Liver (tissue), 9 donors: ENCODE data around the gene ZBTB18. TPM values are rescaled to one million over a fixed set of nuclear protein-coding genes. Genes with fewer than 3 reads are reported as not detected.

Experiments used
- DNase-seq: peaks from one replicate; pipeline ENCODE4 v3.0.0-alpha.2; 2017; ENCODE audit warnings: low spot score
- H3K27ac ChIP-seq, 2 donors: one replicate each; pipeline ENCODE4 v1.7.0; 2013; ENCODE audit warnings: inconsistent platforms in 2 of 2, low read length in 2 of 2, control low read depth in 1 of 2, low read depth in 1 of 2, mild to moderate bottlenecking in 1 of 2
- H3K27me3 ChIP-seq, 4 donors: one replicate each; pipeline versions ENCODE4 v1.6.1 to v1.7.0; 2013; ENCODE audit warnings: low read length in 3 of 4, inconsistent platforms in 1 of 4, mild to moderate bottlenecking in 1 of 4, moderate library complexity in 1 of 4; ENCODE audit not compliant: control insufficient read depth in 4 of 4, insufficient read depth in 4 of 4
- H3K36me3 ChIP-seq, 4 donors: one replicate each; pipeline versions ENCODE4 v1.6.1 to v1.7.0; 2013; ENCODE audit warnings: low read length in 3 of 4, mild to moderate bottlenecking in 3 of 4, low read depth in 1 of 4, moderate library complexity in 1 of 4; ENCODE audit not compliant: control insufficient read depth in 4 of 4, insufficient read depth in 3 of 4
- H3K4me1 ChIP-seq, 4 donors: one replicate each; pipeline versions ENCODE4 v1.6.1 to v1.7.0; 2013; ENCODE audit warnings: low read length in 3 of 4, mild to moderate bottlenecking in 3 of 4, moderate library complexity in 1 of 4; ENCODE audit not compliant: control insufficient read depth in 4 of 4, insufficient read depth in 4 of 4
- H3K4me3 ChIP-seq, 3 donors: one replicate each; pipeline versions ENCODE4 v1.6.1 to v1.7.0; 2013; ENCODE audit warnings: low read length in 3 of 3, control low read depth in 1 of 3, low read depth in 1 of 3, mild to moderate bottlenecking in 1 of 3
- H3K9ac ChIP-seq, 2 donors: one replicate each; pipeline ENCODE4 v1.7.0; 2013; ENCODE audit warnings: low read length in 2 of 2, mild to moderate bottlenecking in 2 of 2, moderate library complexity in 2 of 2, control low read depth in 1 of 2, low read depth in 1 of 2
- H3K9me3 ChIP-seq, 4 donors: one replicate each; pipeline versions ENCODE4 v1.6.1 to v1.7.0; 2013; ENCODE audit warnings: low read length in 3 of 4; ENCODE audit not compliant: control insufficient read depth in 4 of 4
- EGR1 ChIP-seq, 2 donors: IDR thresholded peaks; 2 replicates each; pipeline ENCODE4 v1.6.1; 2016 to 2018; ENCODE audit warnings: antibody characterized with exemption in 2 of 2, low read depth in 2 of 2
- FOXA1 ChIP-seq: IDR thresholded peaks from 2 replicates; pipeline ENCODE4 v1.6.1; 2016; ENCODE audit warnings: antibody characterized with exemption
- FOXA2 ChIP-seq: IDR thresholded peaks from 2 replicates; pipeline ENCODE4 v1.6.1; 2016; ENCODE audit warnings: antibody characterized with exemption
- GABPA ChIP-seq, 2 donors: IDR thresholded peaks in 1 of 2; conservative IDR thresholded peaks in 1 of 2; 2 replicates each; pipeline ENCODE4 v1.6.1; 2016; ENCODE audit warnings: antibody characterized with exemption in 2 of 2, mild to moderate bottlenecking in 1 of 2, moderate library complexity in 1 of 2
- HNF4A ChIP-seq, 2 donors: conservative IDR thresholded peaks; 2 replicates each; pipeline ENCODE4 v1.6.1; 2016; ENCODE audit warnings: antibody characterized with exemption in 2 of 2, mild to moderate bottlenecking in 2 of 2
- HNF4G ChIP-seq: IDR thresholded peaks from 2 replicates; pipeline ENCODE4 v1.6.1; 2016; ENCODE audit warnings: antibody characterized with exemption
- JUND ChIP-seq, 2 donors: IDR thresholded peaks; 2 replicates each; pipeline ENCODE4 v1.6.1; 2016; ENCODE audit warnings: antibody characterized with exemption in 2 of 2
- NR2F2 ChIP-seq: IDR thresholded peaks from 2 replicates; pipeline ENCODE4 v1.6.1; 2016; ENCODE audit warnings: antibody characterized with exemption
- RAD21 ChIP-seq, 2 donors: IDR thresholded peaks; 2 replicates each; pipeline ENCODE4 v1.6.1; 2016; ENCODE audit warnings: antibody characterized with exemption in 2 of 2, mild to moderate bottlenecking in 2 of 2
- RXRA ChIP-seq, 2 donors: IDR thresholded peaks; 2 replicates each; pipeline ENCODE4 v1.6.1; 2017 to 2018; ENCODE audit warnings: antibody characterized with exemption in 2 of 2, mild to moderate bottlenecking in 1 of 2
- SP1 ChIP-seq: IDR thresholded peaks from 2 replicates; pipeline ENCODE4 v1.6.1; 2018; ENCODE audit warnings: antibody characterized with exemption, mild to moderate bottlenecking
- TAF1 ChIP-seq: conservative IDR thresholded peaks from 2 replicates; pipeline ENCODE4 v1.6.1; 2016; ENCODE audit warnings: antibody characterized with exemption, mild to moderate bottlenecking
- YY1 ChIP-seq: IDR thresholded peaks from 2 replicates; pipeline ENCODE4 v1.6.1; 2016; ENCODE audit warnings: antibody characterized with exemption, mild to moderate bottlenecking
- WGBS: extraction: QIAGEN DNeasy Blood & Tissue Kit; methylation state at CpG from one replicate; pipeline ENCODE4 v1.1.7; 2013; 5-methylcytosine and 5-hydroxymethylcytosine counted together
- polyA plus RNA-seq, 2 donors: library from polyadenylated mRNA; stranded (reverse) in 1 of 2; unstranded in 1 of 2; fragments of 200-250 nt in 1 of 2; fragments of >200 nt in 1 of 2; fragmentation: Nextera tagmentation in 1 of 2; extraction: Ambion mirVana in 1 of 2; gene quantifications; one replicate each; pipeline versions ENCODE4 v1.2.1 to v1.2.3, GENCODE V29; 2013 to 2015
- total RNA-seq, 2 donors: library from RNA; depleted of rRNA; stranded (reverse); fragments of >200 nt; gene quantifications; one replicate each; pipeline ENCODE4 v1.2.3, GENCODE V29; 2014
- TF ChIP-seq, protein P1 (sequence below): IDR thresholded peaks from 2 replicates; pipeline ENCODE4 v1.6.1; 2016; ENCODE audit warnings: antibody characterized with exemption
- TF ChIP-seq, protein P2 (sequence below): IDR thresholded peaks from 2 replicates; pipeline ENCODE4 v1.6.1; 2016; ENCODE audit warnings: antibody characterized with exemption
- TF ChIP-seq, protein P3 (sequence below): IDR thresholded peaks from 2 replicates; pipeline ENCODE4 v1.6.1; 2016; ENCODE audit warnings: antibody characterized with exemption
- TF ChIP-seq, protein P4 (sequence below): IDR thresholded peaks from 2 replicates; pipeline ENCODE4 v1.6.1; 2016; ENCODE audit warnings: antibody characterized with exemption, mild to moderate bottlenecking
- TF ChIP-seq, protein P5 (sequence below): fragments of 150-350 bp; IDR thresholded peaks from 2 replicates; pipeline ENCODE4 v1.5.1; 2017; ENCODE audit warnings: improper control_type of control experiment, low read depth, low read length; ENCODE audit not compliant: missing input control
- donor health status: healthy.
- donor health status: healthy.
- donor health status: healthy.
- donor health status: healthy.
- donor health status: healthy.

The ZBTB18 gene
- total and polyA plus RNA-seq, 4 donors, result 1.2 to 18.3 (median 5.7) TPM

DNA sequence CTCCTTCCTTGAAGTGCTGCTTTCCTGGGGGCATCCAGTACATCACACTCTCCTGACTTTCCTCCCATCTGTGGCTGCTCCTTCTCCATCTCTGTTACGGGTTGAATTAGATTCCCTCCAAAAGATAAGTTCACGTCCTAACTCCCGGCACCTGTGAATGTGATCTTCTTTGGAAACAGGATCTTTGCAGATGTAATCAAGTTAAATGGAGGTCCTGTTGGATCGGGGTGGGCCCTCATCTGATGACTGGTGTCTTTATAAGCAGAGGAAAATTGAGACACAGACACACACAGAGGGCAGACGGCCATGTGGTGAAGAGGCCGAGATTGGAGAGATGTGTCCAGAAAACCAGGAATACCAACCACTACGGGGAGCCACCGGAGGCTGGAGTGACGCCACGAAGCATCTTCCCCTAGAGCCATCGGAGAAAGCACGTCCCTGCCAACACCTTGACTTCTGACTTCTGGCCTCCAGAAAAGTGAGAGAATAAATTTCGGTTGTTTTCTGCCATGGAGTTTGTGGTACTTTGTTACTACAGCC lies 36.0 kb downstream of the ZBTB18 start:
- Histone ChIP-seq H3K9me3 (no peaks in the 10 kb centered on the region), H3K27me3 (no peaks in the 10 kb centered on the region), H3K4me1 (peaks cover 8 to 31% (median 20%) of the 10 kb centered on the region in 4 donors), H3K36me3 (no peaks in the 10 kb centered on the region), H3K9ac (no peak overlapping the region), H3K4me3 (no peak overlapping the region), H3K27ac (no peak overlapping the region)
- DNase-seq, result no peak
- whole genome bisulfite sequencing, result 95% methylated on average over 13 of the region's 13 CpGs
- TF ChIP-seq, protein P1, sequence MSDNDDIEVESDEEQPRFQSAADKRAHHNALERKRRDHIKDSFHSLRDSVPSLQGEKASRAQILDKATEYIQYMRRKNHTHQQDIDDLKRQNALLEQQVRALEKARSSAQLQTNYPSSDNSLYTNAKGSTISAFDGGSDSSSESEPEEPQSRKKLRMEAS, result no peak
- TF ChIP-seq SP1 (no peak), TAF1 (no peak), EGR1 (IDR thresholded peaks at IDR 0.05; ENCODE audit: low read depth in 2 of 2) (no peak), JUND (IDR thresholded peaks at IDR 0.05) (no peak), HNF4A (conservative IDR thresholded peaks at IDR 0.05) (no peak), HNF4G (no peak)
- TF ChIP-seq, protein P2, sequence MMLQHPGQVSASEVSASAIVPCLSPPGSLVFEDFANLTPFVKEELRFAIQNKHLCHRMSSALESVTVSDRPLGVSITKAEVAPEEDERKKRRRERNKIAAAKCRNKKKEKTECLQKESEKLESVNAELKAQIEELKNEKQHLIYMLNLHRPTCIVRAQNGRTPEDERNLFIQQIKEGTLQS, result no peak
- TF ChIP-seq, protein P3, sequence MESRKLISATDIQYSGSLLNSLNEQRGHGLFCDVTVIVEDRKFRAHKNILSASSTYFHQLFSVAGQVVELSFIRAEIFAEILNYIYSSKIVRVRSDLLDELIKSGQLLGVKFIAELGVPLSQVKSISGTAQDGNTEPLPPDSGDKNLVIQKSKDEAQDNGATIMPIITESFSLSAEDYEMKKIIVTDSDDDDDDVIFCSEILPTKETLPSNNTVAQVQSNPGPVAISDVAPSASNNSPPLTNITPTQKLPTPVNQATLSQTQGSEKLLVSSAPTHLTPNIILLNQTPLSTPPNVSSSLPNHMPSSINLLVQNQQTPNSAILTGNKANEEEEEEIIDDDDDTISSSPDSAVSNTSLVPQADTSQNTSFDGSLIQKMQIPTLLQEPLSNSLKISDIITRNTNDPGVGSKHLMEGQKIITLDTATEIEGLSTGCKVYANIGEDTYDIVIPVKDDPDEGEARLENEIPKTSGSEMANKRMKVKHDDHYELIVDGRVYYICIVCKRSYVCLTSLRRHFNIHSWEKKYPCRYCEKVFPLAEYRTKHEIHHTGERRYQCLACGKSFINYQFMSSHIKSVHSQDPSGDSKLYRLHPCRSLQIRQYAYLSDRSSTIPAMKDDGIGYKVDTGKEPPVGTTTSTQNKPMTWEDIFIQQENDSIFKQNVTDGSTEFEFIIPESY, result no peak

DNA sequence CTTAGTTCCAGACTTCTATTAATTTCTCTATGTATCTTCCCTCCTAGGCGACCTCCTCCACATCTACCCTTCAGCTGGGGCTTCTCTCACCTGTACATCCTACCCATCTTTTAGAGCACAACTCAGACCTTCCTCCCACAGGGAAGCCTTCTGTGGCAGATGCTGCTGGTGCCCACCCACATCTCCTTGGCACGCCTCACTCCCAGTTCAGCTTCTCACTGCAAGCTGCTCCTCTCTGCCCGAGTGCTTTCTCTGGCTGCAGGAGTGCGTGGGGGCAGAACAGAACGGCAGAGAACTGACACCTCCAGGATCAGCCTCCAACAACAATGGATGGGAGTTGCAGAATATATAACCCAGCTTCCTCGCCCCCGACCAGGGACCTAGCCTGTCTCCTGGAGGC lies 36.5 kb downstream of the ZBTB18 start:
- Histone ChIP-seq H3K9me3 (no peaks in the 10 kb centered on the region), H3K4me3 (no peak overlapping the region), H3K27ac (no peak overlapping the region), H3K36me3 (no peaks in the 10 kb centered on the region), H3K9ac (no peak overlapping the region), H3K4me1 (peaks cover 8 to 34% (median 24%) of the 10 kb centered on the region in 4 donors), H3K27me3 (no peaks in the 10 kb centered on the region)
- 80% methylated on average over 7 of the region's 7 CpGs for WGBS
- no peak for DNase-seq
- TF ChIP-seq, protein P4, sequence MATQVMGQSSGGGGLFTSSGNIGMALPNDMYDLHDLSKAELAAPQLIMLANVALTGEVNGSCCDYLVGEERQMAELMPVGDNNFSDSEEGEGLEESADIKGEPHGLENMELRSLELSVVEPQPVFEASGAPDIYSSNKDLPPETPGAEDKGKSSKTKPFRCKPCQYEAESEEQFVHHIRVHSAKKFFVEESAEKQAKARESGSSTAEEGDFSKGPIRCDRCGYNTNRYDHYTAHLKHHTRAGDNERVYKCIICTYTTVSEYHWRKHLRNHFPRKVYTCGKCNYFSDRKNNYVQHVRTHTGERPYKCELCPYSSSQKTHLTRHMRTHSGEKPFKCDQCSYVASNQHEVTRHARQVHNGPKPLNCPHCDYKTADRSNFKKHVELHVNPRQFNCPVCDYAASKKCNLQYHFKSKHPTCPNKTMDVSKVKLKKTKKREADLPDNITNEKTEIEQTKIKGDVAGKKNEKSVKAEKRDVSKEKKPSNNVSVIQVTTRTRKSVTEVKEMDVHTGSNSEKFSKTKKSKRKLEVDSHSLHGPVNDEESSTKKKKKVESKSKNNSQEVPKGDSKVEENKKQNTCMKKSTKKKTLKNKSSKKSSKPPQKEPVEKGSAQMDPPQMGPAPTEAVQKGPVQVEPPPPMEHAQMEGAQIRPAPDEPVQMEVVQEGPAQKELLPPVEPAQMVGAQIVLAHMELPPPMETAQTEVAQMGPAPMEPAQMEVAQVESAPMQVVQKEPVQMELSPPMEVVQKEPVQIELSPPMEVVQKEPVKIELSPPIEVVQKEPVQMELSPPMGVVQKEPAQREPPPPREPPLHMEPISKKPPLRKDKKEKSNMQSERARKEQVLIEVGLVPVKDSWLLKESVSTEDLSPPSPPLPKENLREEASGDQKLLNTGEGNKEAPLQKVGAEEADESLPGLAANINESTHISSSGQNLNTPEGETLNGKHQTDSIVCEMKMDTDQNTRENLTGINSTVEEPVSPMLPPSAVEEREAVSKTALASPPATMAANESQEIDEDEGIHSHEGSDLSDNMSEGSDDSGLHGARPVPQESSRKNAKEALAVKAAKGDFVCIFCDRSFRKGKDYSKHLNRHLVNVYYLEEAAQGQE, result no peak
- TF ChIP-seq RXRA (IDR thresholded peaks at IDR 0.05) (no peak), GABPA (IDR thresholded peaks at IDR 0.05 in 1 of 2, conservative IDR thresholded peaks at IDR 0.05 in 1 of 2) (no peak), FOXA2 (no peak), FOXA1 (no peak), EGR1 (IDR thresholded peaks at IDR 0.05; ENCODE audit: low read depth in 2 of 2) (no peak), JUND (IDR thresholded peaks at IDR 0.05) (no peak), TAF1 (no peak), RAD21 (IDR thresholded peaks at IDR 0.05) (no peak), NR2F2 (no peak), SP1 (no peak), HNF4A (conservative IDR thresholded peaks at IDR 0.05) (no peak), YY1 (no peak)
- TF ChIP-seq, protein P5, sequence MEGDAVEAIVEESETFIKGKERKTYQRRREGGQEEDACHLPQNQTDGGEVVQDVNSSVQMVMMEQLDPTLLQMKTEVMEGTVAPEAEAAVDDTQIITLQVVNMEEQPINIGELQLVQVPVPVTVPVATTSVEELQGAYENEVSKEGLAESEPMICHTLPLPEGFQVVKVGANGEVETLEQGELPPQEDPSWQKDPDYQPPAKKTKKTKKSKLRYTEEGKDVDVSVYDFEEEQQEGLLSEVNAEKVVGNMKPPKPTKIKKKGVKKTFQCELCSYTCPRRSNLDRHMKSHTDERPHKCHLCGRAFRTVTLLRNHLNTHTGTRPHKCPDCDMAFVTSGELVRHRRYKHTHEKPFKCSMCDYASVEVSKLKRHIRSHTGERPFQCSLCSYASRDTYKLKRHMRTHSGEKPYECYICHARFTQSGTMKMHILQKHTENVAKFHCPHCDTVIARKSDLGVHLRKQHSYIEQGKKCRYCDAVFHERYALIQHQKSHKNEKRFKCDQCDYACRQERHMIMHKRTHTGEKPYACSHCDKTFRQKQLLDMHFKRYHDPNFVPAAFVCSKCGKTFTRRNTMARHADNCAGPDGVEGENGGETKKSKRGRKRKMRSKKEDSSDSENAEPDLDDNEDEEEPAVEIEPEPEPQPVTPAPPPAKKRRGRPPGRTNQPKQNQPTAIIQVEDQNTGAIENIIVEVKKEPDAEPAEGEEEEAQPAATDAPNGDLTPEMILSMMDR, result no peak
- TF ChIP-seq, protein P1, result no peak
